PC-9 (cell line): Measurements from ENCODE around the gene SOS1. TPM values are rescaled to one million over a fixed set of nuclear protein-coding genes. Genes with fewer than 3 reads are reported as not detected.

Source experiments
- BruUV-seq: library from RNA; stranded (reverse); fragments of 400-500 nt; replicated peaks from 2 replicates; lab custom pipeline; 2021; lab: Mats Ljungman, UMichigan
- CTCF ChIA-PET: fragments of 300-600 bp; sonication (Branson Sonifier 250); formaldehyde crosslinking; loops from one replicate; lab custom pipeline; 2022; ENCODE audit warnings: antibody characterized with exemption; lab: Charles Lee
- POLR2A ChIA-PET: fragments of 300-600 bp; sonication (Branson Sonifier 250); formaldehyde crosslinking; loops from one replicate; lab custom pipeline; 2022; ENCODE audit warnings: antibody characterized with exemption; ENCODE audit not compliant: unreplicated experiment; lab: Charles Lee
- DNase-seq, 2 experiments: peaks; one replicate each; pipeline versions ENCODE4 v3.0.0 to v3.0.0-alpha.2; 2015 to 2022; ENCODE audit warnings: mixed read lengths in 1 of 2
- H2AFZ ChIP-seq: fragments of 200-600 bp; sonication (generic); 2 replicates; pipeline ENCODE4 v1.8.1; 2017; ENCODE audit warnings: antibody characterized with exemption
- H3F3A ChIP-seq: fragments of 200-600 bp; sonication (generic); 2 replicates; pipeline ENCODE4 v1.8.1; 2017; ENCODE audit warnings: antibody characterized with exemption, mild to moderate bottlenecking, low read depth; ENCODE audit not compliant: insufficient read depth
- H3K27ac ChIP-seq: fragments of 200-600 bp; sonication (generic); 2 replicates; pipeline ENCODE4 v1.6.1; 2016; ENCODE audit warnings: mixed run types
- H3K27me3 ChIP-seq: fragments of 200-600 bp; sonication (generic); 2 replicates; pipeline ENCODE4 v1.6.1; 2016; ENCODE audit warnings: low read depth, mixed run types; ENCODE audit not compliant: insufficient read depth
- H3K36me3 ChIP-seq: fragments of 200-600 bp; sonication (generic); 2 replicates; pipeline ENCODE4 v1.6.1; 2016; ENCODE audit warnings: low read depth, mixed run types
- H3K4me1 ChIP-seq: fragments of 200-600 bp; sonication (generic); replicated peaks from 2 replicates; pipeline ENCODE4 v1.6.1; 2016; ENCODE audit warnings: mixed run types; ENCODE audit not compliant: insufficient read depth
- H3K4me2 ChIP-seq: fragments of 200-600 bp; sonication (generic); 2 replicates; pipeline ENCODE4 v1.6.1; 2017; ENCODE audit warnings: mixed run types
- H3K4me3 ChIP-seq: fragments of 200-600 bp; sonication (generic); 2 replicates; pipeline ENCODE4 v1.6.1; 2016; ENCODE audit warnings: mixed run types
- H3K79me2 ChIP-seq: fragments of 200-600 bp; sonication (generic); 2 replicates; pipeline ENCODE4 v1.6.1; 2017; ENCODE audit warnings: low read depth, mixed run types
- H3K9me2 ChIP-seq: fragments of 200-600 bp; sonication (generic); 2 replicates; pipeline ENCODE4 v1.8.1; 2017; ENCODE audit warnings: mild to moderate bottlenecking; ENCODE audit not compliant: insufficient read depth
- H3K9me3 ChIP-seq: fragments of 200-600 bp; sonication (generic); 2 replicates; pipeline ENCODE4 v1.8.1; 2016; ENCODE audit warnings: low read depth; ENCODE audit not compliant: insufficient read depth
- H4K20me1 ChIP-seq: fragments of 200-600 bp; sonication (generic); 2 replicates; pipeline ENCODE4 v1.8.1; 2017; ENCODE audit not compliant: insufficient read depth
- EZH2 ChIP-seq: fragments of 200-600 bp; sonication (generic); IDR thresholded peaks from 2 replicates; pipeline ENCODE4 v1.8.0; 2017; ENCODE audit warnings: antibody characterized with exemption, low read depth
- intact Hi-C: fragments of 100-400 bp; cut with micrococcal nuclease; formaldehyde crosslinking; loops from one replicate; pipeline ENCODE4 v1.10.0; 2022; ENCODE audit not compliant: unreplicated experiment
- total RNA-seq: library from RNA; stranded (reverse); gene quantifications from 2 replicates; pipeline ENCODE4 v1.2.3, GENCODE V29; 2021
- TF ChIP-seq, protein P1 (sequence below): fragments of 200-600 bp; sonication (generic); conservative IDR thresholded peaks from 2 replicates; pipeline ENCODE4 v1.6.1; 2017; ENCODE audit warnings: mixed run types, antibody characterized with exemption, mild to moderate bottlenecking, moderate library complexity

Gene SOS1
- total RNA-seq, 1 experiment from 2014 or later, result 34.7 TPM

DNA sequence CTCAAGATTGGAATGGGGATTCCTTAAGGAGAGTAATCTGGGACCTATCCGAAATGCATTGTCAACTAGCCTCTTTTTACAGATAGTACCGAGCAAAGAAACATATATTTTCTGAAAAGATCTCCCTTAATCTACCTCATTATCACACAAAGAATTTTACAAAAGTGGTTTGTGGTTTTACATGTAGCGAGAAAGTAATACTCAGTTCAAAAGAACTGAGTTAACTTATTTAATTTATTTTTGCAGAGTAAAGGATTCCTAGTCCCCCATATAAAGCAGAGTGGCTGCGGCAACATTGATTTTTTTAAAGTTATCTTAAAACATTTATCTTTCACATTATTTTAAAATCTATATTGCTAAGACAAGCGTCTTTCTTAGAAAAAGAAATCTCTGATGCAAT is 15.9 kb upstream of the SOS1 start:
- Histone ChIP-seq H3K4me1 (peaks cover 31% of the 10 kb centered on the region), H3K9me3 (no peaks in the 10 kb centered on the region), H3K36me3 (no peaks in the 10 kb centered on the region), H3K4me2 (no peak overlapping the region), H3K27ac (no peak overlapping the region), H3K4me3 (no peak overlapping the region), H2AFZ (no peak overlapping the region), H3K9me2 (no peaks in the 10 kb centered on the region; the same call in 1 of the 2 replicates), H3F3A (no peaks in the 10 kb centered on the region), H3K79me2 (no peaks in the 10 kb centered on the region), H3K27me3 (no peaks in the 10 kb centered on the region), H4K20me1 (no peaks in the 10 kb centered on the region)
- POLR2A ChIA-PET, result no interaction called here
- intact Hi-C loops, result no loop called here
- BruUV-seq, result no TSS peak
- TF ChIP-seq, protein P1, sequence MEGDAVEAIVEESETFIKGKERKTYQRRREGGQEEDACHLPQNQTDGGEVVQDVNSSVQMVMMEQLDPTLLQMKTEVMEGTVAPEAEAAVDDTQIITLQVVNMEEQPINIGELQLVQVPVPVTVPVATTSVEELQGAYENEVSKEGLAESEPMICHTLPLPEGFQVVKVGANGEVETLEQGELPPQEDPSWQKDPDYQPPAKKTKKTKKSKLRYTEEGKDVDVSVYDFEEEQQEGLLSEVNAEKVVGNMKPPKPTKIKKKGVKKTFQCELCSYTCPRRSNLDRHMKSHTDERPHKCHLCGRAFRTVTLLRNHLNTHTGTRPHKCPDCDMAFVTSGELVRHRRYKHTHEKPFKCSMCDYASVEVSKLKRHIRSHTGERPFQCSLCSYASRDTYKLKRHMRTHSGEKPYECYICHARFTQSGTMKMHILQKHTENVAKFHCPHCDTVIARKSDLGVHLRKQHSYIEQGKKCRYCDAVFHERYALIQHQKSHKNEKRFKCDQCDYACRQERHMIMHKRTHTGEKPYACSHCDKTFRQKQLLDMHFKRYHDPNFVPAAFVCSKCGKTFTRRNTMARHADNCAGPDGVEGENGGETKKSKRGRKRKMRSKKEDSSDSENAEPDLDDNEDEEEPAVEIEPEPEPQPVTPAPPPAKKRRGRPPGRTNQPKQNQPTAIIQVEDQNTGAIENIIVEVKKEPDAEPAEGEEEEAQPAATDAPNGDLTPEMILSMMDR, result no peak
- no peak for TF ChIP-seq EZH2
- CTCF ChIA-PET, result no interaction called here
- DNase-seq, result no peak

DNA sequence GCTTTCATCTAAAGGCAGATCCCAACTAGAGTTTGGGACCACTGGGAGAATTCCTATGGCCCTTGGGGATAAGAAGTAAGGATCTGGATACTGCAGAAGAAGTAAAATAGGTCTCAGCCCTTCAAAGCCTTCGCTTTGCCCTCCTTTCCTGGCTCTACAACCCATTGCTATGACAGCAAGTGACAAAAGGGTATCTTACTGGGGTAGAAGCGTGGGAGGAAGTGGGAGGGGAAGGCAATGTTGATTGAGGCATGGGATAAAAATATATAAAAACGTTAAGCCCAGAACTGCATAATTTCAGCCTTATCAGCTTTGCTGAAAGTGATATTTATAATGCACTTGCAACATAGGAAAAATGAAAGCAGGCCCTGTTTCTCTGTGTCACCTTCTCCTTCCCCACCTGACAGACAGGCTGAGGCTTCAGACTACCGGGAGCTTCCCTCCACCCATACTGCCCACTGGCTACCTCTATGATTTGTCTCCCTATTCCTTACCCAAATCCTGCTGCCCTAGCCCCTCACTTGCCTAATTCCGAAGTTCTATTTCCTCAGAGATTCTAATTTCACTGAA is 14.9 kb upstream of the SOS1 start:
- Histone ChIP-seq H2AFZ (no peak overlapping the region), H3K27ac (no peak overlapping the region), H3K9me2 (no peaks in the 10 kb centered on the region; the same call in 1 of the 2 replicates), H3K4me2 (no peak overlapping the region), H4K20me1 (no peaks in the 10 kb centered on the region), H3K36me3 (no peaks in the 10 kb centered on the region), H3K27me3 (no peaks in the 10 kb centered on the region), H3K4me1 (peaks cover 21% of the 10 kb centered on the region), H3K79me2 (no peaks in the 10 kb centered on the region), H3F3A (no peaks in the 10 kb centered on the region), H3K4me3 (no peak overlapping the region), H3K9me3 (no peaks in the 10 kb centered on the region)
- ChIA-PET POLR2A (no interaction called here), CTCF (no interaction called here)
- intact Hi-C loops, result no loop called here
- no peak for DNase-seq
- BruUV-seq, result no TSS peak
- TF ChIP-seq EZH2, result no peak
- TF ChIP-seq, protein P1, result no peak

DNA sequence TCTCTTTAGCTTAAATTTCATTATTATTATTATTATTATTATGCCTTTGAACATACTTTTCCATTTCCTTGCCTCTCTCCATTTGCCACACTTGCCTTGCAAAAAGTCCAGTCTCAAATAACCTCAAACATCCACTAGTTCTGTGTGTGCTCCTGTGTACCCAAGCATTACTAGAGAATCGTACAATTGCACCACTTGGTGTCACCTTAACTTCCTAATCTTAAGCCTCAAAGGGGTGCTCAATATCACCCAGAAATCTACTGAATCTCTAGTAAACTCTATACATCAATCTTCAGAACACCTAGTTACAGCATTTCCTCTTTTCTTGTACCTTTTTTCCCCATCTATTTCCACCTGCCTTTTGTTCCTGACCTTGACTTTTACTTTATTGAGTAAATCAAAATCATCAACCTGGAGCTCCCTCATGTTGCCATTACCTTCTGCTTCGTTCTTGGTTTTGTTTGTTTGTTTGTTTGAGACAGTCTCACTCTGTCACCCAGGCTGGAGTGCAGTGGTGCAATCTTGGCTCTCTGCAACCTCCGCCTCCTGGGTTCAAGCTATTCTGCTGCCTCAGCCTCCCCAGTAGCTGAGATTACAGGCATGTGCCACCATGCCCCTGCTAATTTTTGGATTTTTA is 12.5 kb upstream of the SOS1 start:
- no peaks in the 10 kb centered on the region for H3K79me2 ChIP-seq
- no peak for DNase-seq
- ChIA-PET CTCF (interaction anchor here (0.6 kb wide), 1 partner anchor 241 kb away, joined by 16 read pairs; no protein-coding TSS in a partner anchor), POLR2A (no interaction called here)
- no peaks in the 10 kb centered on the region for H3K27me3 ChIP-seq
- no TSS peak for BruUV-seq
- intact Hi-C loops, result no loop called here
- H4K20me1 ChIP-seq, result no peaks in the 10 kb centered on the region
- H3K36me3 ChIP-seq, result no peaks in the 10 kb centered on the region
- no peaks in the 10 kb centered on the region for H3K9me3 ChIP-seq
- no peaks in the 10 kb centered on the region; the same call in 1 of the 2 replicates for H3K9me2 ChIP-seq
- H3F3A ChIP-seq, result no peaks in the 10 kb centered on the region
- TF ChIP-seq, protein P1, result no peak
- no peak for TF ChIP-seq EZH2
- H3K4me1 ChIP-seq, result no peaks in the 10 kb centered on the region
- no peak overlapping the region for H3K27ac ChIP-seq
- no peak overlapping the region for H3K4me3 ChIP-seq
- no peak overlapping the region for H2AFZ ChIP-seq
- H3K4me2 ChIP-seq, result no peak overlapping the region
